Measurements from ENCODE around the gene G3BP1.

DNA sequence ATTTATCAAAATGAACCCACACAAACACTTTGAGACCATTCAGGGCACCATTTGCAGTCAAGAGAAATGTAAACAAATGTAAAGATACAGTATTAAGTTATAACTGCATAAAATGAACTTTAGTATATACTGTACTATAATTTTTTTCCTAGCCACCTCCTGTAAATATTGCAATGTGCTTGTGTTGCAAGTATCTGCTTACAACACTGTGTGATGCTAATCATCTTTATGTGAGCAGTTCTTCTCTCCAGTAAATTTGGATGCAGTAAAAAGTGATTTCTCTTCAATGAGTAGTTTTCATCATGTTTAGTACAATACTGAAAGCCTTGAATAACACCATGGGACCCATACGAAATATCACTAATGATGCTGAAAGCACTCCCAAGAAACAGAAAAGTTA lies 9.4 kb downstream of the G3BP1 start:
- TF ChIP-seq, protein P1, sequence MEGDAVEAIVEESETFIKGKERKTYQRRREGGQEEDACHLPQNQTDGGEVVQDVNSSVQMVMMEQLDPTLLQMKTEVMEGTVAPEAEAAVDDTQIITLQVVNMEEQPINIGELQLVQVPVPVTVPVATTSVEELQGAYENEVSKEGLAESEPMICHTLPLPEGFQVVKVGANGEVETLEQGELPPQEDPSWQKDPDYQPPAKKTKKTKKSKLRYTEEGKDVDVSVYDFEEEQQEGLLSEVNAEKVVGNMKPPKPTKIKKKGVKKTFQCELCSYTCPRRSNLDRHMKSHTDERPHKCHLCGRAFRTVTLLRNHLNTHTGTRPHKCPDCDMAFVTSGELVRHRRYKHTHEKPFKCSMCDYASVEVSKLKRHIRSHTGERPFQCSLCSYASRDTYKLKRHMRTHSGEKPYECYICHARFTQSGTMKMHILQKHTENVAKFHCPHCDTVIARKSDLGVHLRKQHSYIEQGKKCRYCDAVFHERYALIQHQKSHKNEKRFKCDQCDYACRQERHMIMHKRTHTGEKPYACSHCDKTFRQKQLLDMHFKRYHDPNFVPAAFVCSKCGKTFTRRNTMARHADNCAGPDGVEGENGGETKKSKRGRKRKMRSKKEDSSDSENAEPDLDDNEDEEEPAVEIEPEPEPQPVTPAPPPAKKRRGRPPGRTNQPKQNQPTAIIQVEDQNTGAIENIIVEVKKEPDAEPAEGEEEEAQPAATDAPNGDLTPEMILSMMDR (IDR thresholded peaks at IDR 0.05) = no peak
- TF ChIP-seq POLR2AphosphoS5 (IDR thresholded peaks at IDR 0.05) = no peak
- TF ChIP-seq POLR2A (IDR thresholded peaks at IDR 0.05) = no peak
- TF ChIP-seq EP300 (IDR thresholded peaks at IDR 0.05) = no peak

Measured in stomach (tissue), 4 donors.